Breast epithelium (tissue), 3 donors: ENCODE results near the gene GNAL.

ENCODE experiments used
- CTCF ChIP-seq, 3 donors: fragments of 450-650 bp; IDR thresholded peaks; one replicate each; pipeline ENCODE4 v1.5.1; 2016 to 2017; ENCODE audit warnings: antibody characterized with exemption in 3 of 3, mild to moderate bottlenecking in 3 of 3, moderate library complexity in 3 of 3
- POLR2A ChIP-seq: fragments of 450-650 bp; IDR thresholded peaks from one replicate; pipeline ENCODE4 v1.6.1; 2016; ENCODE audit warnings: antibody characterized with exemption, mild to moderate bottlenecking, moderate library complexity
- POLR2AphosphoS5 ChIP-seq, 3 donors: sonication (generic); formaldehyde crosslinking; IDR thresholded peaks; one replicate each; pipeline ENCODE4 v1.6.1; 2017; ENCODE audit warnings: antibody characterized with exemption in 3 of 3

GRCh38 chr18:11740461-11740860 lies 51.4 kb downstream of the GNAL start:
- TF ChIP-seq CTCF (IDR thresholded peaks at IDR 0.05) (no peak), POLR2A (no peak), POLR2AphosphoS5 (IDR thresholded peaks at IDR 0.05) (no peak)
